Measurements from ENCODE around the gene ANXA10.
"Not testable (repeated sequence)": the region's sequence is repeated elsewhere in the genome, so short reads cannot be mapped to it uniquely, and the experiment has no call there.

ANXA10 gene

GRCh38 chr4:168164045-168164444 lies 71.7 kb downstream of the ANXA10 start:
- DNase-seq: no peak

GRCh38 chr4:168164915-168165548 lies 72.7 kb downstream of the ANXA10 start:
- DNase-seq: no peak

- DNase-seq: peak in 1 of 5 experiments; percentile 77
These were observed 75.5 kb downstream of the ANXA10 start for GRCh38 chr4:168167714-168168284.

- DNase-seq: no peak
These were observed 82.0 kb downstream of the ANXA10 start for GRCh38 chr4:168174308-168174707.

GRCh38 chr4:168177546-168178149 lies 85.3 kb downstream of the ANXA10 start:
- DNase-seq: no peak

GRCh38 chr4:168183717-168184571 lies 91.6 kb downstream of the ANXA10 start:
- peak in 1 of 5 experiments; percentile 34 for DNase-seq

- DNase-seq: no peak
These were observed 96.4 kb downstream of the ANXA10 start for GRCh38 chr4:168188754-168189153.

GRCh38 chr4:168197926-168198325 lies 105.6 kb downstream of the ANXA10 start:
- DNase-seq: no peak

- peak in 1 of 5 experiments; percentile 49 for DNase-seq
These were observed 107.1 kb downstream of the ANXA10 start for GRCh38 chr4:168199260-168199957.

- no peak for DNase-seq
These were observed 108.3 kb downstream of the ANXA10 start for GRCh38 chr4:168200685-168201084.

- DNase-seq: no peak
These were observed 111.0 kb downstream of the ANXA10 start for GRCh38 chr4:168203233-168203911.

- no peak for DNase-seq
These were observed 116.7 kb downstream of the ANXA10 start for GRCh38 chr4:168208957-168209614.

- no peak for DNase-seq
These were observed 120.3 kb downstream of the ANXA10 start for GRCh38 chr4:168212656-168213055.

- DNase-seq: not testable (repeated sequence)
These were observed 121.2 kb downstream of the ANXA10 start for GRCh38 chr4:168213511-168213910.

- DNase-seq: peak in 1 of 5 experiments; percentile 5
These were observed 126.3 kb downstream of the ANXA10 start for GRCh38 chr4:168218645-168219044.

GRCh38 chr4:168220893-168221292 lies 128.6 kb downstream of the ANXA10 start:
- no peak for DNase-seq

- DNase-seq: no peak
These were observed 129.0 kb downstream of the ANXA10 start for GRCh38 chr4:168221301-168221700.
